Measurements from ENCODE around the gene KCNJ9. TPM values are rescaled to one million over a fixed set of nuclear protein-coding genes. Genes with fewer than 3 reads are reported as not detected.

Gene KCNJ9
- total RNA-seq, 1 experiment from 2014 or later, result 0.05 TPM

- H3K9ac ChIP-seq (ENCODE audit: low read length), result peak within 1 kb of the TSS; percentile 81
- H3K27ac ChIP-seq (ENCODE audit: low read depth, low read length), result peak within 1 kb of the TSS; percentile 60
- peak within 1 kb of the TSS; percentile 76 to 90 for H3K4me3 ChIP-seq (replicated peaks in 1 of 2; ENCODE audit: low read depth in 1 of 2, low read length in 2 of 2)
- peak; percentile 64 for DNase-seq (ENCODE audit: low read depth, low spot score)
- ATAC-seq, result peak; percentile 67
- BruUV-seq (replicated peaks), result no TSS peak
- H3K9me3 ChIP-seq (ENCODE audit: control insufficient read depth in 1 of 2, insufficient read depth in 1 of 2, low read depth in 1 of 2, low read length in 2 of 2), result no peaks in the 10 kb centered on the region
- no peaks in the 10 kb centered on the region for H3K36me3 ChIP-seq (ENCODE audit: control insufficient read depth in 1 of 2, insufficient read depth in 2 of 2, low read length in 2 of 2)
- intact Hi-C loops (cut with micrococcal nuclease), result no loop called here
- H3K4me1 ChIP-seq (ENCODE audit: control insufficient read depth in 1 of 2, insufficient read depth in 2 of 2, low read length in 2 of 2), result peaks cover 11 to 35% of the 10 kb centered on the region in 2 experiments
- H3K9me2 ChIP-seq (ENCODE audit: insufficient read depth), result no peaks in the 10 kb centered on the region
- no peaks in the 10 kb centered on the region for H3K27me3 ChIP-seq (ENCODE audit: insufficient read depth, low read length)
- peak within 1 kb of the TSS; percentile 98 for H3K4me2 ChIP-seq (ENCODE audit: low read length)
- peak within 1 kb of the TSS; percentile 56 for H2AFZ ChIP-seq (ENCODE audit: low read depth, low read length, poor library complexity, severe bottlenecking)
- ChIA-PET RAD21 (ENCODE audit: low non-redundant PET in 1 of 2, low total read pairs in 2 of 2, uncharacterized antibody in 2 of 2, unreplicated experiment in 2 of 2) (interaction anchor here (0.8 to 1.8 kb wide), 3 partner anchors 12 to 154 kb away, joined by 3 to 4 read pairs (median 3); no protein-coding TSS in a partner anchor), POLR2A (interaction anchor here (0.8 to 1.7 kb wide), 2 partner anchors 9 to 11 kb away, joined by 3 read pairs; no protein-coding TSS in a partner anchor), CTCF (interaction anchor here (1.1 to 4.2 kb wide), 8 partner anchors 12 to 299 kb away, joined by 3 to 30 read pairs (median 10); no protein-coding TSS in a partner anchor)
- H3K79me2 ChIP-seq (ENCODE audit: insufficient read depth, low read length), result peaks cover 4% of the 10 kb centered on the region; the same call in 1 of the 2 replicates
- H4K20me1 ChIP-seq (ENCODE audit: insufficient read depth), result no peaks in the 10 kb centered on the region
- TF ChIP-seq, protein P1, sequence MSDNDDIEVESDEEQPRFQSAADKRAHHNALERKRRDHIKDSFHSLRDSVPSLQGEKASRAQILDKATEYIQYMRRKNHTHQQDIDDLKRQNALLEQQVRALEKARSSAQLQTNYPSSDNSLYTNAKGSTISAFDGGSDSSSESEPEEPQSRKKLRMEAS (IDR thresholded peaks at IDR 0.05), result no peak
- TF ChIP-seq SP1 (IDR thresholded peaks at IDR 0.05; ENCODE audit: low read depth) (peak; percentile 89), CEBPB (IDR thresholded peaks at IDR 0.05; ENCODE audit: low read depth) (no peak), FOSL1 (IDR thresholded peaks at IDR 0.05; ENCODE audit: low read depth) (no peak), ELF1 (IDR thresholded peaks at IDR 0.05; ENCODE audit: borderline replicate concordance, low read depth) (no peak), JUND (IDR thresholded peaks at IDR 0.05) (no peak), TCF7L2 (IDR thresholded peaks at IDR 0.05; ENCODE audit: borderline replicate concordance, extremely low read depth, insufficient read depth, insufficient read length) (peak; percentile 17), ZBTB33 (IDR thresholded peaks at IDR 0.05; ENCODE audit: extremely low read depth, insufficient replicate concordance, low read length) (no peak), POLR2A (IDR thresholded peaks at IDR 0.05; ENCODE audit: borderline replicate concordance, extremely low read depth, insufficient read depth, insufficient read length) (no peak), ATF3 (IDR thresholded peaks at IDR 0.05) (no peak), ZFX (IDR thresholded peaks at IDR 0.05) (peak; percentile 69), SRF (IDR thresholded peaks at IDR 0.05; ENCODE audit: low read depth) (no peak), EGR1 (IDR thresholded peaks at IDR 0.05; ENCODE audit: low read depth) (no peak), CBX3 (IDR thresholded peaks at IDR 0.05; ENCODE audit: low read depth) (no peak), ZNF274 (IDR thresholded peaks at IDR 0.05; ENCODE audit: low read depth, low read length) (no peak), EZH2 (IDR thresholded peaks at IDR 0.05) (no peak), POLR2AphosphoS5 (IDR thresholded peaks at IDR 0.05; ENCODE audit: low read depth, low read length) (peak; percentile 48; the same call in 1 of the 2 replicates), YY1 (IDR thresholded peaks at IDR 0.05; ENCODE audit: extremely low read depth, insufficient replicate concordance, low read depth, low read length) (no peak), RAD21 (IDR thresholded peaks at IDR 0.05; ENCODE audit: low read depth) (no peak)
- TF ChIP-seq, protein P2, sequence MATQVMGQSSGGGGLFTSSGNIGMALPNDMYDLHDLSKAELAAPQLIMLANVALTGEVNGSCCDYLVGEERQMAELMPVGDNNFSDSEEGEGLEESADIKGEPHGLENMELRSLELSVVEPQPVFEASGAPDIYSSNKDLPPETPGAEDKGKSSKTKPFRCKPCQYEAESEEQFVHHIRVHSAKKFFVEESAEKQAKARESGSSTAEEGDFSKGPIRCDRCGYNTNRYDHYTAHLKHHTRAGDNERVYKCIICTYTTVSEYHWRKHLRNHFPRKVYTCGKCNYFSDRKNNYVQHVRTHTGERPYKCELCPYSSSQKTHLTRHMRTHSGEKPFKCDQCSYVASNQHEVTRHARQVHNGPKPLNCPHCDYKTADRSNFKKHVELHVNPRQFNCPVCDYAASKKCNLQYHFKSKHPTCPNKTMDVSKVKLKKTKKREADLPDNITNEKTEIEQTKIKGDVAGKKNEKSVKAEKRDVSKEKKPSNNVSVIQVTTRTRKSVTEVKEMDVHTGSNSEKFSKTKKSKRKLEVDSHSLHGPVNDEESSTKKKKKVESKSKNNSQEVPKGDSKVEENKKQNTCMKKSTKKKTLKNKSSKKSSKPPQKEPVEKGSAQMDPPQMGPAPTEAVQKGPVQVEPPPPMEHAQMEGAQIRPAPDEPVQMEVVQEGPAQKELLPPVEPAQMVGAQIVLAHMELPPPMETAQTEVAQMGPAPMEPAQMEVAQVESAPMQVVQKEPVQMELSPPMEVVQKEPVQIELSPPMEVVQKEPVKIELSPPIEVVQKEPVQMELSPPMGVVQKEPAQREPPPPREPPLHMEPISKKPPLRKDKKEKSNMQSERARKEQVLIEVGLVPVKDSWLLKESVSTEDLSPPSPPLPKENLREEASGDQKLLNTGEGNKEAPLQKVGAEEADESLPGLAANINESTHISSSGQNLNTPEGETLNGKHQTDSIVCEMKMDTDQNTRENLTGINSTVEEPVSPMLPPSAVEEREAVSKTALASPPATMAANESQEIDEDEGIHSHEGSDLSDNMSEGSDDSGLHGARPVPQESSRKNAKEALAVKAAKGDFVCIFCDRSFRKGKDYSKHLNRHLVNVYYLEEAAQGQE (IDR thresholded peaks at IDR 0.05; ENCODE audit: low read depth), result no peak
Observed at GRCh38 chr1:160097911-160098851, 16.8 kb downstream of the KCNJ9 start, which contains the start of gene IGSF8. Gene IGSF8, minus strand, starts transcription at chr1:160098619. Its CDS starts 147 bp downstream, at chr1:160098472.
